Psoas muscle (tissue), 8 donors: ENCODE data around the gene CETP. TPM values are rescaled to one million over a fixed set of nuclear protein-coding genes. Genes with fewer than 3 reads are reported as not detected.

Experiments used
- ATAC-seq, 4 donors: fragments of 200-7000 bp; cut with Tn5 transposase; one replicate each; pipeline ENCODE4 v1.9.1; 2020; ENCODE audit warnings: moderate library complexity in 3 of 4, mild to moderate bottlenecking in 2 of 4
- DNase-seq, 2 donors: peaks; one replicate each; pipeline ENCODE4 v3.0.0-alpha.2; 2020
- H3K27ac ChIP-seq: fragments of 200-600 bp; one replicate; pipeline ENCODE4 v1.8.0; 2022
- H3K27me3 ChIP-seq, 3 donors: fragments of 200-600 bp in 1 of 3; one replicate each; pipeline versions ENCODE4 v1.6.1 to v1.8.0; 2013 to 2022; ENCODE audit warnings: low read length in 2 of 3, mild to moderate bottlenecking in 2 of 3, moderate library complexity in 1 of 3; ENCODE audit not compliant: insufficient read depth in 3 of 3
- H3K36me3 ChIP-seq, 2 donors: fragments of 200-600 bp in 1 of 2; one replicate each; pipeline versions ENCODE4 v1.6.1 to v1.8.0; 2013 to 2022; ENCODE audit warnings: low read depth in 1 of 2, mild to moderate bottlenecking in 1 of 2, moderate library complexity in 1 of 2; ENCODE audit not compliant: insufficient read depth in 1 of 2
- H3K4me1 ChIP-seq: fragments of 200-600 bp; one replicate; pipeline ENCODE4 v1.8.0; 2022
- H3K4me3 ChIP-seq: fragments of 200-600 bp; one replicate; pipeline ENCODE4 v1.8.0; 2022; ENCODE audit warnings: mild to moderate bottlenecking
- H3K9me3 ChIP-seq: fragments of 200-600 bp; one replicate; pipeline ENCODE4 v1.8.0; 2022
- CTCF ChIP-seq: fragments of 200-600 bp; IDR thresholded peaks from one replicate; pipeline ENCODE4 v1.8.0; 2022; ENCODE audit warnings: antibody characterized with exemption
- WGBS, 3 donors: extraction: QIAGEN DNeasy Blood & Tissue Kit; methylation state at CpG; one replicate each; pipeline versions ENCODE4 v1.1.6 to v1.1.7; 2013; 5-methylcytosine and 5-hydroxymethylcytosine counted together
- intact Hi-C, 2 donors: fragments of 100-400 bp; cut with DNase I; formaldehyde crosslinking; loops; one replicate each; pipeline versions ENCODE4 v1.11.0 to v1.14.2; 2022
- polyA plus RNA-seq, 3 donors: library from polyadenylated mRNA; stranded (reverse); fragments of 200-250 nt; gene quantifications; one replicate each; pipeline ENCODE4 v1.2.3, GENCODE V29; 2013
- total RNA-seq, 4 donors: library from RNA; stranded (reverse); fragmentation: NEBNext Ultra II Directional in 2 of 4; extraction: Animal tissue kit (Norgen Biotek cat#: 25700) in 2 of 4; gene quantifications; one replicate each; pipeline versions ENCODE4 v1.2.1 to v1.2.4, GENCODE V29; 2021 to 2023
- donor health status: healthy with polysubstance abuse.
- donor health status: DM: no; HTN: no; CAD: no; lungs with moderate emphysema.
- donor health status: Bipolar disorder and iron deficiency.
- donor health status: healthy.
- donor health status: DM: yes; HTN: yes; CAD: no.
- donor health status: DM: no; HTN: no; CAD: no.
- donor health status: DM: no; HTN: no; CAD: no.
- donor health status: DM: yes; HTN: yes; CAD: no.

CETP gene
- total and polyA plus RNA-seq, 7 donors = 0.05 to 0.67 (median 0.17) TPM; not detected in 2

DNA sequence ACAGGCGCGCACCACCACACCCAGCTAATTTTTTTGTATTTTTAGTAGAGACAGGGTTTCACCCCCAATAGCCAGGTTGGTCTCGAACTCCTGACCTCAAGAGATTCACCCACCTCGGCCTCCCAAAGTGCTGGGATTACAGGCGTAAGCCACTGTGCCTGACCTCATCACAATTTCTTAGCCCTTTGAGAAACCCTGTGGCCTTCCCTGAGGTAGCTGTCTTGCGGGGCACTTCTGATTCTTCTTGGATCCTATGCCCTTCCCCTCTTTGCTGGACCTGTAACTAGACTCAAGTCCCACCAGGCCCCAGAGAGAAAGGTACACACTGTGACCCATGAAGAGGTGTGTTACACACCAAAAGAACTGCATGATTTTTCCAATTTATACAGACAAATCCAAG is 13.5 kb upstream of the CETP start:
- WGBS, 3 donors = 94 to 98% (median 96%) methylated on average over 6 of the region's 6 CpGs
- ATAC-seq = no peak
- no peak for DNase-seq
- H3K9me3 ChIP-seq = no peaks in the 10 kb centered on the region
- peaks cover 9 to 54% of the 10 kb centered on the region in 2 donors for H3K36me3 ChIP-seq
- no peaks in the 10 kb centered on the region for H3K4me1 ChIP-seq
- H3K4me3 ChIP-seq = no peak overlapping the region
- H3K27ac ChIP-seq = no peak overlapping the region
- intact Hi-C loops = loop anchor here in 1 of 2 donors (2.0 kb wide), 1 partner anchor 81 kb away; no protein-coding TSS in a partner anchor
- TF ChIP-seq CTCF = no peak
- H3K27me3 ChIP-seq = no peaks in the 10 kb centered on the region

DNA sequence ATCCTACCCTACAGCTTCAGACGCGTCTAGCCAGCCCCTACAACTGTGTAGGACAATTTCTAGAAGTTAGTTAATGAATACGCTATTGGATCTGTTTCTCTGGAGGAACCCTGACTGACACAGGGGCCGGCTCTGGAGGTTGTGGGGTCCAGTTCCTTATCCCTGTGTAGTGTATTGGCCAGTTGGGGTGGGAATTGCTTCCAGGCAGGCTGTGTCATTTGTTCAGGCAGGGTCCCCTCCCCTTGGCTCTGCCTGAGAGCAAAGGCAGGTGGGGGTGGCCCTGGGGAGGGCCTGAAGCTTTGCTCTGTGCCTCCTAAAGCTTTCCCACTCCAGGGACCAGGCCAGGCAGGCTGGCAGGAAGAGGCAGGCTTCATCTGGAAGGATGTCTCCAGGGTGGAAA is 11.7 kb upstream of the CETP start:
- Histone ChIP-seq H3K27ac (no peak overlapping the region), H3K9me3 (no peaks in the 10 kb centered on the region), H3K4me1 (no peaks in the 10 kb centered on the region), H3K27me3 (no peaks in the 10 kb centered on the region), H3K36me3 (peaks cover 1 to 36% of the 10 kb centered on the region in 2 donors), H3K4me3 (no peak overlapping the region)
- 71 to 88% (median 85%) methylated on average over 4 of the region's 4 CpGs for WGBS, 3 donors
- intact Hi-C loops = no loop called here
- no peak for DNase-seq
- ATAC-seq = no peak
- TF ChIP-seq CTCF = no peak

GRCh38 chr16:56950455-56950854 is 11.3 kb upstream of the CETP start:
- H3K4me1 ChIP-seq = no peaks in the 10 kb centered on the region
- no peak overlapping the region for H3K27ac ChIP-seq
- intact Hi-C loops = no loop called here
- 80 to 86% (median 84%) methylated on average over 7 of the region's 7 CpGs for WGBS, 3 donors
- H3K27me3 ChIP-seq = no peaks in the 10 kb centered on the region
- TF ChIP-seq CTCF = no peak
- H3K36me3 ChIP-seq = peaks cover 0 to 32% of the 10 kb centered on the region in 2 donors
- peak in 1 of 4 donors; percentile 23 for ATAC-seq
- H3K9me3 ChIP-seq = no peaks in the 10 kb centered on the region
- no peak overlapping the region for H3K4me3 ChIP-seq
- DNase-seq = no peak

DNA sequence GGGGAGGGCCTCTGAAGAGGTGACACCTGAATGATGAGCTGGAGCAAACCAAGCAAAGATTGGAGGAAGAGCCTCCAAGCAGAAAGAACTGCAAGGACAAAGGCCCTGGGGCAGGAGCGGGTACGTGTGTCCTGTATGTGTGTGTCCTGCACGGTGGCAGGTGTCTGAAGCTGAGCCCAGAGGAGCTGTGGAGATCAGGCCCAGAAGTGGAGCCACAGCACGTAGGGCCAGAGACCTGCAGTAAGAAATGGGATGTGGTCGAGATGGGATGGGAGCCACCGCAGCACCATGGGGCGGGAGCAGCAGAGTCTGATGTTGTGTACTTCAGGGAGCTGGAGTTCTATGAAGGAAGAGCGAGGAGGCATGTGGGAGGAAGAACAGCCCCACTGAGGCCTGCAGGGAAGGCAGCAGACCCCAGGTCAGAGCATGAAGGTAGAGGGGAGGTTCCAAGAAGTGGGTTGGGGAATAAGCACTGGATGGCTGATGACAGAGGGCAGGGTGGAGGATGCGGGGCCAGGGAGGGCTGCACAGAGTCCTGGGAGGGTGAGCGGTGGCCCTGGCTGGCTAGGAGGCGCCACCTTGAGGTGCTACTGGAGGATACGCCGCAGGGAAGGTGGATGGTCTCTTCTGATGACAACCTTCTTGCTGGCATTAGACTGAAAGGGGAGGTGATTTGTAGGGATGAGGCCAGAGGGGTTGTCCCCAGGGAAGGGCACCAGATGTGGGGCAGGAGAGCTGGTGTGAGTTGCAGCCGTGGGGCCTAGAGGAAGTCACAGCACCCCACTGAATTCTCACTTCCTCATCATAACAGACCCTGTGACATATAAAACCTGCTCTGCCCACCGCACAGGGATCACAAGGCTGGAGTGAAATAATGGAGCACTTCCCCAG is 10.6 kb upstream of the CETP start:
- Histone ChIP-seq H3K4me3 (no peak overlapping the region), H3K4me1 (no peaks in the 10 kb centered on the region), H3K27ac (no peak overlapping the region), H3K9me3 (no peaks in the 10 kb centered on the region), H3K36me3 (peaks cover 0 to 27% of the 10 kb centered on the region in 2 donors), H3K27me3 (no peaks in the 10 kb centered on the region)
- DNase-seq (no peak), ATAC-seq (peak; percentile 67 to 82 (median 70))
- TF ChIP-seq CTCF = peak; percentile 47
- intact Hi-C loops = loop anchor here in 1 of 2 donors (1.0 kb wide), 1 partner anchor 84 kb away; no protein-coding TSS in a partner anchor
- WGBS, 3 donors = 53 to 62% (median 56%) methylated on average over 15 of the region's 15 CpGs
